HepG2 (cell line): ENCODE measurements around the gene DENND2D. TPM values are rescaled to one million over a fixed set of nuclear protein-coding genes. Genes with fewer than 3 reads are reported as not detected.
A peak's percentile ranks its signal among the peaks of the same experiment; 100 is the strongest.

ENCODE experiments used
- ATAC-seq: fragments of 200-7000 bp; cut with Tn5 transposase; 3 replicates; pipeline ENCODE4 v1.9.1; 2020; ENCODE audit warnings: mild to moderate bottlenecking, moderate library complexity
- BruUV-seq: library from RNA; stranded (reverse); fragments of 400-500 nt; replicated peaks from 2 replicates; lab custom pipeline; 2021; lab: Mats Ljungman, UMichigan
- CTCF ChIA-PET: fragments of 300-600 bp; formaldehyde crosslinking; extraction: SDS; loops from one replicate; lab custom pipeline; 2021; ENCODE audit warnings: low total read pairs, inconsistent platforms, low intra/inter-chr PET ratio; lab: Yijun Ruan, JAX
- POLR2A ChIA-PET: fragments of 350-600 bp; sonication (Branson Sonifier 250); formaldehyde crosslinking; loops from one replicate; lab custom pipeline; 2020; ENCODE audit warnings: antibody characterized with exemption, inconsistent platforms; lab: Yijun Ruan, JAX
- DNase-seq: peaks from one replicate; pipeline ENCODE4 v3.0.0-alpha.2; 2015; ENCODE audit warnings: low spot score
- FAIRE-seq: peaks from 3 replicates; lab custom pipeline; 2011; peaks lifted over from hg19 to GRCh38; lab: Jason Lieb, UNC
- H2AFZ ChIP-seq: one replicate; pipeline ENCODE4 v1.6.1; 2011; ENCODE audit warnings: low read length, inconsistent platforms
- H3K27ac ChIP-seq: fragments of 300-600 bp; 3 replicates; pipeline ENCODE4 v1.8.0; 2011; ENCODE audit warnings: mixed run types, mild to moderate bottlenecking, mixed read lengths, low read length, inconsistent platforms; ENCODE audit not compliant: insufficient read depth; ENCODE audit errors: extremely low read length
- H3K27me3 ChIP-seq, 2 experiments: fragments of 200-600 bp in 1 of 2; 2 replicates in 1 of 2; 3 replicates in 1 of 2; pipeline versions ENCODE4 v1.6.0 to v1.8.0; 2011; ENCODE audit warnings: low read length in 2 of 2, mild to moderate bottlenecking in 2 of 2, moderate library complexity in 2 of 2, inconsistent platforms in 1 of 2; ENCODE audit not compliant: insufficient read depth in 2 of 2, control insufficient read depth in 1 of 2
- H3K36me3 ChIP-seq, 2 experiments: fragments of 200-600 bp in 1 of 2; replicated peaks in 1 of 2; 2 replicates in 1 of 2; 3 replicates in 1 of 2; pipeline versions ENCODE4 v1.5.1 to v1.8.0; 2011; ENCODE audit warnings: low read length in 2 of 2, inconsistent platforms in 1 of 2; ENCODE audit not compliant: insufficient read depth in 2 of 2, control insufficient read depth in 1 of 2
- H3K4me1 ChIP-seq: 2 replicates; pipeline ENCODE4 v1.5.1; 2012; ENCODE audit warnings: low read length, inconsistent platforms; ENCODE audit not compliant: insufficient read depth
- H3K4me2 ChIP-seq: 2 replicates; pipeline ENCODE4 v1.6.0; 2011; ENCODE audit warnings: low read depth, low read length, inconsistent platforms
- H3K4me3 ChIP-seq, 3 experiments: fragments of 200-600 bp in 1 of 3; sonication (generic), shearing (Covaris generic) in 1 of 3; replicated peaks in 1 of 3; 2 replicates each; pipeline ENCODE4 v1.5.1; 2011 to 2016; ENCODE audit warnings: low read length in 3 of 3, inconsistent platforms in 2 of 3, low read depth in 2 of 3, mild to moderate bottlenecking in 2 of 3, control low read depth in 1 of 3, mixed read lengths in 1 of 3; ENCODE audit not compliant: insufficient read depth in 1 of 3
- H3K79me2 ChIP-seq: one replicate; pipeline ENCODE4 v1.6.1; 2011; ENCODE audit warnings: low read length, inconsistent platforms; ENCODE audit not compliant: insufficient read depth
- H3K9ac ChIP-seq: 2 replicates; pipeline ENCODE4 v1.6.0; 2011; ENCODE audit warnings: mild to moderate bottlenecking, low read depth, low read length, inconsistent platforms; ENCODE audit not compliant: insufficient read depth
- H3K9me3 ChIP-seq: 2 replicates; pipeline ENCODE4 v1.5.1; 2012; ENCODE audit warnings: mild to moderate bottlenecking, low read length
- H4K20me1 ChIP-seq: 2 replicates; pipeline ENCODE4 v1.6.0; 2011; ENCODE audit warnings: inconsistent platforms, mild to moderate bottlenecking, low read length, moderate library complexity; ENCODE audit not compliant: insufficient read depth
- CEBPG ChIP-seq: IDR thresholded peaks from 2 replicates; pipeline ENCODE4 v1.6.1; 2016
- KDM5B ChIP-seq: sonication (generic); formaldehyde crosslinking; IDR thresholded peaks from 2 replicates; pipeline ENCODE4 v1.4.0; 2020; ENCODE audit warnings: missing genetic modification reagents, mild to moderate bottlenecking, borderline replicate concordance
- RNF2 ChIP-seq: fragments of 450-650 bp; conservative IDR thresholded peaks from 2 replicates; pipeline ENCODE4 v1.6.1; 2016; ENCODE audit warnings: low read depth
- SUZ12 ChIP-seq: fragments of 150-350 bp; IDR thresholded peaks from 2 replicates; pipeline ENCODE4 v1.6.1; 2014; ENCODE audit warnings: low read depth, low read length
- SYNCRIP ChIP-seq: fragments of 200-400 bp; formaldehyde crosslinking; IDR thresholded peaks from 2 replicates; pipeline ENCODE4 v1.6.1; 2018; ENCODE audit warnings: mild to moderate bottlenecking, low read depth, low read length; ENCODE audit not compliant: insufficient read depth
- TOE1 ChIP-seq: sonication (generic); formaldehyde crosslinking; IDR thresholded peaks from 2 replicates; pipeline ENCODE4 v1.4.0; 2020; ENCODE audit warnings: mild to moderate bottlenecking, missing genetic modification reagents
- ZFAT ChIP-seq: sonication (generic); formaldehyde crosslinking; conservative IDR thresholded peaks from 2 replicates; pipeline ENCODE4 v1.8.1; 2023; ENCODE audit warnings: missing genetic modification reagents, inconsistent platforms
- ZNF124 ChIP-seq: sonication (generic); formaldehyde crosslinking; IDR thresholded peaks from 2 replicates; pipeline ENCODE4 v1.4.0; 2020; ENCODE audit warnings: missing genetic modification reagents
- ZNF264 ChIP-seq: sonication (generic); formaldehyde crosslinking; IDR thresholded peaks from 2 replicates; pipeline ENCODE4 v1.4.0; 2020; ENCODE audit warnings: missing genetic modification reagents
- ZNF615 ChIP-seq: sonication (generic); formaldehyde crosslinking; IDR thresholded peaks from 2 replicates; pipeline ENCODE4 v1.5.0; 2020; ENCODE audit warnings: mild to moderate bottlenecking, missing genetic modification reagents, borderline replicate concordance
- WGBS: methylation state at CpG from one replicate; pipeline ENCODE4 v1.1.6; 2017; ENCODE audit warnings: low lambda C conversion rate; 5-methylcytosine and 5-hydroxymethylcytosine counted together
- in situ Hi-C: cut with HindIII; loops from 2 replicates; pipeline ENCODE4 v1.10.0; 2017; ENCODE audit warnings: low pct_unique_long_range_greater_than_20kb; ENCODE audit not compliant: extremely low pct_ligation_motif_present
- intact Hi-C: fragments of 100-400 bp; cut with micrococcal nuclease; formaldehyde crosslinking; loops from one replicate; pipeline ENCODE4 v1.10.0; 2022; ENCODE audit not compliant: unreplicated experiment
- polyA plus RNA-seq, 8 experiments: library from polyadenylated mRNA; depleted of rRNA in 3 of 8; stranded (reverse) in 7 of 8; unstranded in 1 of 8; fragments of >200 nt; fragmentation: Illumina TruSeq in 4 of 8; extraction: Trizol in 4 of 8; gene quantifications; 2 replicates each; pipeline versions ENCODE4 v1.2.1 to v1.2.3, GENCODE V29; 2011 to 2016; ENCODE audit warnings: low read depth in 4 of 8, missing spikeins in 1 of 8, mixed read lengths in 1 of 8; ENCODE audit not compliant: insufficient read depth in 1 of 8
- total RNA-seq, 5 experiments: library from RNA; depleted of rRNA; stranded (reverse); fragments of >200 nt; fragmentation: Illumina TruSeq; extraction: Trizol; gene quantifications; 2 replicates each; pipeline ENCODE4 v1.2.3, GENCODE V29; 2016; ENCODE audit warnings: low read depth in 1 of 5
- TF ChIP-seq, protein P1 (sequence below): sonication (generic); formaldehyde crosslinking; IDR thresholded peaks from 2 replicates; pipeline ENCODE4 v1.4.0; 2020; ENCODE audit warnings: mild to moderate bottlenecking, low read depth, missing genetic modification reagents
- TF ChIP-seq, protein P2 (sequence below): sonication (generic); formaldehyde crosslinking; IDR thresholded peaks from 2 replicates; pipeline ENCODE4 v1.8.0; 2023; ENCODE audit warnings: mild to moderate bottlenecking, missing genetic modification reagents
- TF ChIP-seq, protein P3 (sequence below), 2 experiments: fragments of 450-650 bp in 1 of 2; sonication (generic) in 1 of 2; formaldehyde crosslinking; IDR thresholded peaks; 2 replicates each; pipeline versions ENCODE4 v1.5.0 to v1.8.0; 2020 to 2022; ENCODE audit warnings: mild to moderate bottlenecking in 1 of 2, missing genetic modification reagents in 1 of 2
- TF ChIP-seq, protein P4 (sequence below), 2 experiments: sonication (generic) in 1 of 2; formaldehyde crosslinking in 1 of 2; IDR thresholded peaks; 2 replicates each; pipeline versions ENCODE4 v1.4.0 to v1.6.1; 2016 to 2020; ENCODE audit warnings: borderline replicate concordance in 1 of 2, low read depth in 1 of 2, mild to moderate bottlenecking in 1 of 2, missing genetic modification reagents in 1 of 2
- TF ChIP-seq, protein P5 (sequence below): sonication (generic); formaldehyde crosslinking; IDR thresholded peaks from 2 replicates; pipeline ENCODE4 v1.4.0; 2020; ENCODE audit warnings: mild to moderate bottlenecking, missing genetic modification reagents

The DENND2D gene
- total and polyA plus RNA-seq, 2 of the 13 experiments (the other 11 are each of a cell fraction or from before 2014, with no cell fraction given): 0.04 TPM; not detected in 1

DNA sequence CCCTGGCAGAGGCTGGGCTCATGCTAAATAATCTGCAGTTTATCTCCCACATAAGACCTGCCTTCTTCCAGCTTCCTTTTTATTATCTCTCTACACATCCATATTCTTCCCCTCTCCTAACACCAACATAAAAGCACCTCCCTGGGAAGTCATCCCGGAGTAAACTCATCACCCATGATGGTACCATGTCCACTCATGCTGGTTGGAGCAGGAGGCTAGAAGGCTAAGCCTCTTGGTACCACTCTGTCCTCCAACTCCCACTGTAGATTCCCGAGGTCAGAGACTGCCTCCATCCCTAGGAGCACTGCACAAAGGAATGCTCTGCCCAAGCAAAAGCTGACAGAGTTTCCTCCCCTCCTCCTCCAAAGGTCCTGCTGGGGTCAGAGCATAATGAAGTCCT, 4.2 kb downstream of the DENND2D start (continued):
- TF ChIP-seq SYNCRIP (no peak), SUZ12 (no peak)
- TF ChIP-seq, all 625 proteins: peak for 0

- no TSS peak for BruUV-seq
- H3K4me3 ChIP-seq: peak overlapping the region in 2 of 3 experiments; percentile 10 to 25; a peak in 2 of 6 replicates
- WGBS: 6% methylated on average over 4 of the region's 4 CpGs
- H3K79me2 ChIP-seq: no peaks in the 10 kb centered on the region
- H3K4me2 ChIP-seq: peak overlapping the region; percentile 75
- H3K9ac ChIP-seq: peak overlapping the region; percentile 14; the same call in 1 of the 2 replicates
- H3K27ac ChIP-seq: peak overlapping the region; percentile 47
- peak; percentile 29 for ATAC-seq
- H3K9me3 ChIP-seq: no peaks in the 10 kb centered on the region
- ChIA-PET POLR2A (no interaction called here), CTCF (no interaction called here)
- no peak overlapping the region for H2AFZ ChIP-seq
- peaks cover 95% of the 10 kb centered on the region for H3K4me1 ChIP-seq
- no peaks in the 10 kb centered on the region for H3K36me3 ChIP-seq
- H3K27me3 ChIP-seq: no peaks in the 10 kb centered on the region
- in situ Hi-C loops: no loop called here
- FAIRE-seq: peak; percentile 49
- peak; percentile 47 for DNase-seq
- intact Hi-C loops: no loop called here
- H4K20me1 ChIP-seq: no peaks in the 10 kb centered on the region
- no peak for TF ChIP-seq TOE1 (CRISPR knock-in tag)
- TF ChIP-seq, protein P1, sequence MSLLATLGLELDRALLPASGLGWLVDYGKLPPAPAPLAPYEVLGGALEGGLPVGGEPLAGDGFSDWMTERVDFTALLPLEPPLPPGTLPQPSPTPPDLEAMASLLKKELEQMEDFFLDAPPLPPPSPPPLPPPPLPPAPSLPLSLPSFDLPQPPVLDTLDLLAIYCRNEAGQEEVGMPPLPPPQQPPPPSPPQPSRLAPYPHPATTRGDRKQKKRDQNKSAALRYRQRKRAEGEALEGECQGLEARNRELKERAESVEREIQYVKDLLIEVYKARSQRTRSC: no peak
- peak; percentile 60; the same call in 1 of the 2 replicates for TF ChIP-seq ZNF264 (CRISPR knock-in tag)
- TF ChIP-seq, protein P2, sequence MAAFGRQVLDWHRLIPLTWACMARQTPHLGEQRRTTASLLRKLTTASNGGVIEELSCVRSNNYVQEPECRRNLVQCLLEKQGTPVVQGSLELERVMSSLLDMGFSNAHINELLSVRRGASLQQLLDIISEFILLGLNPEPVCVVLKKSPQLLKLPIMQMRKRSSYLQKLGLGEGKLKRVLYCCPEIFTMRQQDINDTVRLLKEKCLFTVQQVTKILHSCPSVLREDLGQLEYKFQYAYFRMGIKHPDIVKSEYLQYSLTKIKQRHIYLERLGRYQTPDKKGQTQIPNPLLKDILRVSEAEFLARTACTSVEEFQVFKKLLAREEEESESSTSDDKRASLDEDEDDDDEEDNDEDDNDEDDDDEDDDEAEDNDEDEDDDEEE (CRISPR knock-in tag): no peak
- no peak for TF ChIP-seq KDM5B (CRISPR knock-in tag)
- TF ChIP-seq, protein P3, sequence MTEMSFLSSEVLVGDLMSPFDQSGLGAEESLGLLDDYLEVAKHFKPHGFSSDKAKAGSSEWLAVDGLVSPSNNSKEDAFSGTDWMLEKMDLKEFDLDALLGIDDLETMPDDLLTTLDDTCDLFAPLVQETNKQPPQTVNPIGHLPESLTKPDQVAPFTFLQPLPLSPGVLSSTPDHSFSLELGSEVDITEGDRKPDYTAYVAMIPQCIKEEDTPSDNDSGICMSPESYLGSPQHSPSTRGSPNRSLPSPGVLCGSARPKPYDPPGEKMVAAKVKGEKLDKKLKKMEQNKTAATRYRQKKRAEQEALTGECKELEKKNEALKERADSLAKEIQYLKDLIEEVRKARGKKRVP (CRISPR knock-in tag; IDR thresholded peaks at IDR 0.05): 0 out of 4 replicates have a peak, but pooled peaks of 1 of the 2 experiments have one; percentile 34
- TF ChIP-seq ZNF615 (CRISPR knock-in tag): no peak
- TF ChIP-seq RNF2: no peak
- TF ChIP-seq ZNF124: no peak
- TF ChIP-seq, protein P4, sequence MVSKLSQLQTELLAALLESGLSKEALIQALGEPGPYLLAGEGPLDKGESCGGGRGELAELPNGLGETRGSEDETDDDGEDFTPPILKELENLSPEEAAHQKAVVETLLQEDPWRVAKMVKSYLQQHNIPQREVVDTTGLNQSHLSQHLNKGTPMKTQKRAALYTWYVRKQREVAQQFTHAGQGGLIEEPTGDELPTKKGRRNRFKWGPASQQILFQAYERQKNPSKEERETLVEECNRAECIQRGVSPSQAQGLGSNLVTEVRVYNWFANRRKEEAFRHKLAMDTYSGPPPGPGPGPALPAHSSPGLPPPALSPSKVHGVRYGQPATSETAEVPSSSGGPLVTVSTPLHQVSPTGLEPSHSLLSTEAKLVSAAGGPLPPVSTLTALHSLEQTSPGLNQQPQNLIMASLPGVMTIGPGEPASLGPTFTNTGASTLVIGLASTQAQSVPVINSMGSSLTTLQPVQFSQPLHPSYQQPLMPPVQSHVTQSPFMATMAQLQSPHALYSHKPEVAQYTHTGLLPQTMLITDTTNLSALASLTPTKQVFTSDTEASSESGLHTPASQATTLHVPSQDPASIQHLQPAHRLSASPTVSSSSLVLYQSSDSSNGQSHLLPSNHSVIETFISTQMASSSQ (IDR thresholded peaks at IDR 0.05; ENCODE audit: low read depth): no peak
- TF ChIP-seq, protein P4 (CRISPR knock-in tag; IDR thresholded peaks at IDR 0.05; ENCODE audit: borderline replicate concordance): no peak
- TF ChIP-seq, protein P5, sequence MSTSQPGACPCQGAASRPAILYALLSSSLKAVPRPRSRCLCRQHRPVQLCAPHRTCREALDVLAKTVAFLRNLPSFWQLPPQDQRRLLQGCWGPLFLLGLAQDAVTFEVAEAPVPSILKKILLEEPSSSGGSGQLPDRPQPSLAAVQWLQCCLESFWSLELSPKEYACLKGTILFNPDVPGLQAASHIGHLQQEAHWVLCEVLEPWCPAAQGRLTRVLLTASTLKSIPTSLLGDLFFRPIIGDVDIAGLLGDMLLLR (CRISPR knock-in tag): no peak
- TF ChIP-seq ZFAT (CRISPR knock-in tag): no peak
- no peak; the same call in 1 of the 2 replicates for TF ChIP-seq CEBPG (CRISPR knock-in tag)
Observed at GRCh38 chr1:111195002-111195684, 5.3 kb downstream of the DENND2D start.
